MM.1S (cell line): ENCODE data around the gene ABCA10.

Source experiments
- DNase-seq: peaks from one replicate; pipeline ENCODE4 v3.0.0-alpha.2; 2015
- H2AFZ ChIP-seq: fragments of 300-600 bp; sonication (generic); 2 replicates; pipeline ENCODE4 v1.6.0; 2016; ENCODE audit warnings: antibody characterized with exemption, low read length
- H3F3A ChIP-seq: fragments of 300-600 bp; sonication (generic); 2 replicates; pipeline ENCODE4 v1.6.1; 2016; ENCODE audit warnings: mild to moderate bottlenecking, antibody characterized with exemption, low read length, moderate library complexity, mixed read lengths; ENCODE audit not compliant: insufficient read depth
- H3K27ac ChIP-seq: fragments of 300-600 bp; sonication (generic); 2 replicates; pipeline ENCODE4 v1.5.1; 2016; ENCODE audit warnings: mild to moderate bottlenecking, low read length
- H3K27me3 ChIP-seq: fragments of 300-600 bp; sonication (generic); replicated peaks from 2 replicates; pipeline ENCODE4 v1.6.0; 2016; ENCODE audit warnings: low read length; ENCODE audit not compliant: insufficient read depth
- H3K36me3 ChIP-seq: fragments of 300-600 bp; sonication (generic); replicated peaks from 2 replicates; pipeline ENCODE4 v1.6.1; 2016; ENCODE audit warnings: mild to moderate bottlenecking, low read length, mixed read lengths; ENCODE audit not compliant: insufficient read depth
- H3K4me1 ChIP-seq: fragments of 300-600 bp; sonication (generic); 2 replicates; pipeline ENCODE4 v1.6.1; 2016; ENCODE audit warnings: low read length, mixed read lengths
- H3K4me2 ChIP-seq: fragments of 300-600 bp; sonication (generic); 2 replicates; pipeline ENCODE4 v1.6.0; 2016; ENCODE audit warnings: low read depth, low read length
- H3K4me3 ChIP-seq: fragments of 300-600 bp; sonication (generic); 2 replicates; pipeline ENCODE4 v1.5.1; 2016; ENCODE audit warnings: low read length, mixed read lengths
- H3K79me2 ChIP-seq: fragments of 300-600 bp; sonication (generic); 2 replicates; pipeline ENCODE4 v1.6.1; 2016; ENCODE audit warnings: mixed run types, low read length, mixed read lengths
- H3K9ac ChIP-seq: fragments of 300-600 bp; sonication (generic); 2 replicates; pipeline ENCODE4 v1.6.1; 2016; ENCODE audit warnings: low read length, mixed read lengths
- H3K9me2 ChIP-seq: fragments of 300-600 bp; sonication (generic); replicated peaks from 2 replicates; pipeline ENCODE4 v1.6.1; 2016; ENCODE audit warnings: mild to moderate bottlenecking, low read length, mixed read lengths; ENCODE audit not compliant: insufficient read depth
- H3K9me3 ChIP-seq: fragments of 300-600 bp; sonication (generic); replicated peaks from 2 replicates; pipeline ENCODE4 v1.6.1; 2016; ENCODE audit warnings: mild to moderate bottlenecking, low read length, mixed read lengths; ENCODE audit not compliant: insufficient read depth
- H4K20me1 ChIP-seq: fragments of 300-600 bp; sonication (generic); 2 replicates; pipeline ENCODE4 v1.6.1; 2016; ENCODE audit warnings: mild to moderate bottlenecking, low read length, moderate library complexity, mixed read lengths; ENCODE audit not compliant: insufficient read depth
- EZH2 ChIP-seq: fragments of 300-600 bp; sonication (generic); optimal IDR thresholded peaks from 2 replicates; pipeline ENCODE3; 2017; ENCODE audit warnings: low read depth, mild to moderate bottlenecking, antibody characterized with exemption, low read length, mixed read lengths
- EZH2phosphoT487 ChIP-seq: fragments of 300-600 bp; sonication (generic); IDR thresholded peaks from 2 replicates; pipeline ENCODE4 v1.6.1; 2018; ENCODE audit warnings: antibody characterized with exemption, low read length
- TF ChIP-seq, protein P1 (sequence below): fragments of 300-600 bp; sonication (generic); IDR thresholded peaks from 2 replicates; pipeline ENCODE4 v1.5.1; 2016; ENCODE audit warnings: antibody characterized with exemption, low read length, mixed read lengths

The ABCA10 gene

DNA sequence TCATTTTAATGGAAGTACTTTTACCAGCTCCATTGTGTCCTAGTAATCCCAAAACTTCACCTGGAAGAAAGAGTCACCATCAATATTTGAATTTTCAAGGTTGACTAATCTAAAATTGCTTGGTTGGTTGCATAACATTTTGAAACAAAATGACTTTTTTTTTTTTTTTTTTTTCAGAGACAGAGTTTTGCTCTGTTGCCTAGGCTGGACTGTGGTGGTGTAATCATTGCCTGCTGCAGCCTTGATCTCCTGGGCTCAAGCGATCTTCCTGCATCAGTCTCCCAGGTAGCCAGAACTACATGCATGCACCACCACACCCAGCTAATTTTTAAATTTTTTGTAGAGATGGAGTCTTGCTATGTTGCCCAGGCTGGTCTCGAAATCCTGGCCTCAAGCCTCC, 74.4 kb downstream of the ABCA10 start:
- no peaks in the 10 kb centered on the region for H3F3A ChIP-seq
- no peak overlapping the region for H3K9ac ChIP-seq
- no peak overlapping the region for H3K4me2 ChIP-seq
- H3K27me3 ChIP-seq: no peaks in the 10 kb centered on the region
- DNase-seq: no peak
- TF ChIP-seq, protein P1, sequence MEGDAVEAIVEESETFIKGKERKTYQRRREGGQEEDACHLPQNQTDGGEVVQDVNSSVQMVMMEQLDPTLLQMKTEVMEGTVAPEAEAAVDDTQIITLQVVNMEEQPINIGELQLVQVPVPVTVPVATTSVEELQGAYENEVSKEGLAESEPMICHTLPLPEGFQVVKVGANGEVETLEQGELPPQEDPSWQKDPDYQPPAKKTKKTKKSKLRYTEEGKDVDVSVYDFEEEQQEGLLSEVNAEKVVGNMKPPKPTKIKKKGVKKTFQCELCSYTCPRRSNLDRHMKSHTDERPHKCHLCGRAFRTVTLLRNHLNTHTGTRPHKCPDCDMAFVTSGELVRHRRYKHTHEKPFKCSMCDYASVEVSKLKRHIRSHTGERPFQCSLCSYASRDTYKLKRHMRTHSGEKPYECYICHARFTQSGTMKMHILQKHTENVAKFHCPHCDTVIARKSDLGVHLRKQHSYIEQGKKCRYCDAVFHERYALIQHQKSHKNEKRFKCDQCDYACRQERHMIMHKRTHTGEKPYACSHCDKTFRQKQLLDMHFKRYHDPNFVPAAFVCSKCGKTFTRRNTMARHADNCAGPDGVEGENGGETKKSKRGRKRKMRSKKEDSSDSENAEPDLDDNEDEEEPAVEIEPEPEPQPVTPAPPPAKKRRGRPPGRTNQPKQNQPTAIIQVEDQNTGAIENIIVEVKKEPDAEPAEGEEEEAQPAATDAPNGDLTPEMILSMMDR: no peak
- TF ChIP-seq EZH2: no peak
- TF ChIP-seq EZH2phosphoT487: no peak
- no peaks in the 10 kb centered on the region for H4K20me1 ChIP-seq
- no peaks in the 10 kb centered on the region for H3K36me3 ChIP-seq
- no peaks in the 10 kb centered on the region for H3K79me2 ChIP-seq
- no peaks in the 10 kb centered on the region for H3K9me2 ChIP-seq
- H3K4me1 ChIP-seq: no peaks in the 10 kb centered on the region
- H3K4me3 ChIP-seq: no peak overlapping the region
- no peak overlapping the region for H3K27ac ChIP-seq
- no peaks in the 10 kb centered on the region for H3K9me3 ChIP-seq
- no peak overlapping the region for H2AFZ ChIP-seq

DNA sequence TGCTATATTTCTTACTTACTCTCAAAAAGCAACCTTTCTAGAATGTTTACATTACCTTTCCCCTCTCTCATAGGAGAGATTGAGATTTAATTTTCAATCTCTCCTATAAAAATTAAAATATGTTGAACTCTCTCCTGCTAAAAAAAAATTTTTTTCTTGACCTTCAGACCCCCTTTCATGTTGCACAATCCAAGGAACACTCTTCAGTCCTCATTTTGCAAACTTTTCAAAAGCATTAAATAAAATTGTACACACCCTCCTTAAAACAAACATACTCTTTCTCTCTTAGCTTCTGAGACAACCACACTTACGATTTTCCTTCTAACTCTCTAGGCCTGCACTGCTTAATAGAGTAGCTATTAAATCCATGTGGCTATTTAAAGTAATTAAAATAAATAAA, 78.3 kb downstream of the ABCA10 start:
- Histone ChIP-seq H3K27ac (no peak overlapping the region), H3K36me3 (no peaks in the 10 kb centered on the region), H4K20me1 (no peaks in the 10 kb centered on the region), H3K9me3 (no peaks in the 10 kb centered on the region), H3K4me3 (no peak overlapping the region), H3K9me2 (no peaks in the 10 kb centered on the region), H3K4me2 (no peak overlapping the region), H3K4me1 (no peaks in the 10 kb centered on the region), H2AFZ (no peak overlapping the region), H3K9ac (no peak overlapping the region), H3K79me2 (no peaks in the 10 kb centered on the region), H3F3A (no peaks in the 10 kb centered on the region), H3K27me3 (no peaks in the 10 kb centered on the region)
- TF ChIP-seq, protein P1: no peak
- TF ChIP-seq EZH2phosphoT487 (no peak), EZH2 (no peak)
- no peak for DNase-seq

- no peaks in the 10 kb centered on the region for H3K9me2 ChIP-seq
- no peaks in the 10 kb centered on the region for H3K9me3 ChIP-seq
- no peak overlapping the region for H3K4me2 ChIP-seq
- H3K9ac ChIP-seq: no peak overlapping the region
- no peaks in the 10 kb centered on the region for H3K4me1 ChIP-seq
- H2AFZ ChIP-seq: no peak overlapping the region
- TF ChIP-seq EZH2 (no peak), EZH2phosphoT487 (no peak)
- TF ChIP-seq, protein P1: no peak
- H3K79me2 ChIP-seq: no peaks in the 10 kb centered on the region
- DNase-seq: no peak
- H3K36me3 ChIP-seq: no peaks in the 10 kb centered on the region
- H3K4me3 ChIP-seq: no peak overlapping the region
- no peak overlapping the region for H3K27ac ChIP-seq
- H3F3A ChIP-seq: no peaks in the 10 kb centered on the region
- no peaks in the 10 kb centered on the region for H3K27me3 ChIP-seq
- H4K20me1 ChIP-seq: no peaks in the 10 kb centered on the region
Measured at GRCh38 chr17:69147460-69147859, 81.2 kb downstream of the ABCA10 start.
